DOHH2 (cell line): ENCODE data around the gene SLC30A2.

Source experiments
- CTCF ChIP-seq: fragments of 200-600 bp; sonication (generic); IDR thresholded peaks from one replicate; pipeline ENCODE4 v1.5.1; 2014; ENCODE audit warnings: antibody characterized with exemption, mild to moderate bottlenecking, low read depth, low read length; ENCODE audit not compliant: poor library complexity, severe bottlenecking
- EZH2phosphoT487 ChIP-seq: fragments of 200-600 bp; sonication (generic); IDR thresholded peaks from 2 replicates; pipeline ENCODE4 v1.6.1; 2017; ENCODE audit warnings: borderline replicate concordance, mild to moderate bottlenecking, antibody characterized with exemption, low read length, moderate library complexity, mixed read lengths

DNA sequence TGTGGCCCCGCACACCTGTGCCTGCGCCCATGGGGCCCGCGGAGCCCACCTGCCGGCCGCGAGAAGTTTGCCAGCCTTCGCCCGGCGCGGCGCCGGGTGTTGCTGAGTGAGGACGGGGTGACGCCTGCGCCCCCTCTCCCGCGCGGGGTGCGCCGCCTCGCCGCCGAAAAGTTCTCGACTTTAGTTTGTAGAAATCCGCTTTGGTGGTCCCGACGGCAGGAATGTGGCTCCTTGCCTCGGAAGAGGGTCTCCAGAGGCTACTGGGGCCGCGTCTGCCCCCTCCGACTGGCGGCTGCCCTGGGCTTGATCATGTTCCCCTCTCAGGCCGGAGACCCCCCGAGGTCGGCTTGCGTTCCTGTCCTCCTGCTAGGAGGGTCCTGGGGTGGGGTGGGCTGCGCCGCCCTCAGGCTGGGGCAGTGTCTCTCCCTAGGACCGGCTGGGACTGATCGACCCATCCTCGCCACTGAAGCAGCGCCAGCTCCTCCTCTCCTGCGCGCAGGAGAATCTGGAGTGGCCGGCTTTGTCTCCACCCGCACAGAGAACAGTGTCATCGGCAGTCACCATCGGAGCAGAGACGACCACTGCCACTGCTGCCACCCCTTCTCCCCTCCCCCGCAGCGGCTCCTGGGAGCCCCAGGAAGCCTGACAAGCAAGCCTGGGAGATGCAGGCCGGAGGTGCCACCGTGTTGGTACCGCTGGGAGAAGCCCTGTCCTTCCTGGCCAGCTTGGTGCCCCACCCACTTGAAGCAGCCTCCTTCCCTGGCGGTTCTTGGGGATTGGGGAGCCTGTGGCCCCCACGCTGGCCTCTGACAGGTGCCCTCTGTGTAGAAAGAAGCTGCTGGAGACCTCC lies 553 bp upstream of the SLC30A2 start:
- TF ChIP-seq CTCF (no peak), EZH2phosphoT487 (no peak)
